ENCODE results near the gene F10.

- no peak for TF ChIP-seq SUZ12 (IDR thresholded peaks at IDR 0.05; ENCODE audit: extremely low read depth, insufficient read depth, insufficient read length)
- no peak for TF ChIP-seq YY1 (IDR thresholded peaks at IDR 0.05; ENCODE audit: insufficient read depth, insufficient read length)
- no peak for TF ChIP-seq ZNF274 (IDR thresholded peaks at IDR 0.05; ENCODE audit: low read depth, low read length)
Measured at GRCh38 chr13:113144255-113144629, 21.6 kb downstream of the F10 start.

All from NT2/D1 (cell line).